Stimulated activated CD4-positive, alpha-beta T cell treated with anti-CD3 and anti-CD28 coated beads, Interleukin-2, amount 100 ng/mL, for 4 hours (primary cell): ENCODE results near the gene SLC25A25.
"Not testable (repeated sequence)": the region's sequence is repeated elsewhere in the genome, so short reads cannot be mapped to it uniquely, and the experiment has no call there.

Source experiments
- DNase-seq: peaks from one replicate; pipeline ENCODE4 v3.0.0-alpha.2; 2020; ENCODE audit warnings: low read depth

SLC25A25 gene

DNA sequence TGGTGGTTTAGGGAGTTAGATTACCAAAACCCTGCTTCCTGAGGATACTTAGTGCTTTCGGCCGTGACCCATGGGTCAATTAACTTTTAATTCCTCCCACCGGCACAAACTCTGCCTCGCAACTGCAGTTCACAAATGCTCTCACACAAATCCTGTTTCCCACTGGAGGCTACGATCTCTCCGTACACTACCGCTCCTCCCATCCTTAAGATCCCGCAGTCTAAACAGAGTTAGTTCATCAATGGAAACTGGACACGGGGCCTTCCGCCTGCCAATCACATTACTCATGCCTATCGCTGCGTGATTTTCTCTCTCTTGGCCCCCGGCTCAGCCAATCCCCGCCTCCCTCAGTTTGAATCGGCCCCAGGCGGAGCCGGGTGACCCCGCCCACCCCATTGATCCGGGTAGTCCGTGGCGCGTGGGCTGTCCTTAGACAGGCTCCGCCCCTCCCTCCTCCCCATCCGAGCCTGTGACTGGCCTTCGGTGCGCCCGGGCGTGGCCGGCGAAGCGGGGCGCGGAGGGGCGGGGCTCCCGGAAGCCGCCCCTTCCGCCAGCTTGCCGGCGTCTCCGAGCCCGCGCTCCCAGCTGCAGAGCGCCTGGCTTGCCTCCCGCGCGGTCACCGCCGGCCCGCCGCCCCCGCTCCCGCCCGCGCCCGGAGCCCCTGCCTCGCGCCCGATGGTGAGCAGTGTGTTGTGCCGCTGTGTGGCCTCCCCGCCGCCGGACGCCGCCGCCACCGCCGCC lies at the start of gene SLC25A25:
Gene SLC25A25, plus strand, starts transcription at position 588 of the 741 bp plus-strand sequence. Its CDS starts 88 bp downstream, at position 676.
- DNase-seq = peak; percentile 100

DNA sequence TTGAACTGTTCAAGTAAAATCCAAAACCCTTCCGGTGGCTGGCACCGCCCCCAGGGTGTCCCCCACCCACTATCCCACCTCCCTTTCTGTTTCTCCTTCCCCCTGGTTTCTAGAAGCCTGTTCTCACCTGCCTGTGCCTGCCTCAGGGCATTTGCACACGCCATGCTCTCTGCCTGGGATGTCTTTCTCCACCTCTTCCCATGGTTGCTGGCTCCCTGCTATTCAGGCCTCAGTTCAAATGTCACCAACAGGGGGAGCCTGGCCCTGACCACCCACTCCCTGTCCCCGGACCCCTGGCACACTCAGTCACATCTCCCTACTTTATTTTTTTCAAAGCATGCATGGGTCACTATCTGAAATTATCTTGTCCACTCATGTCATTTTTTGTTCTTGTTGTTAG lies 47.3 kb upstream of the SLC25A25 start:
- no peak for DNase-seq

DNA sequence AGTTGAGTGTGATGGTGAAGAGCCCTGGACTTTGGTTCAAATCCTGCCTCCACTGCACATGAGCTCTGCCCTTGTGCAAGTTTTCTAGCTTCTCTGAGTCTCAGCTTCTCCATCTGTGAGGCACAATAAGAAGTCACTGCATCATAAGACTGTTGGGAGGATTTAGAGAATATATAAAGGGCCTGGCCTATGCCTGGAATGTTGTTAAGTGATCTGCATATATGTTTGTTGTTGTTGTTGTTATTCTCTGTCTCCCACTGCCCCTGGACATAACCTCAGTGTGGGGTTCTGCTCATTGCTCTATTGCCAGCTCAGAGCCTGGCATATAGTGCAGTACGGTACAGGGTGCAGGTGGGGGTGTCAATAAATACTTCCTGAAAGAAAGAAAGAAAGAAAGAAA lies 46.9 kb upstream of the SLC25A25 start:
- DNase-seq = no peak

DNA sequence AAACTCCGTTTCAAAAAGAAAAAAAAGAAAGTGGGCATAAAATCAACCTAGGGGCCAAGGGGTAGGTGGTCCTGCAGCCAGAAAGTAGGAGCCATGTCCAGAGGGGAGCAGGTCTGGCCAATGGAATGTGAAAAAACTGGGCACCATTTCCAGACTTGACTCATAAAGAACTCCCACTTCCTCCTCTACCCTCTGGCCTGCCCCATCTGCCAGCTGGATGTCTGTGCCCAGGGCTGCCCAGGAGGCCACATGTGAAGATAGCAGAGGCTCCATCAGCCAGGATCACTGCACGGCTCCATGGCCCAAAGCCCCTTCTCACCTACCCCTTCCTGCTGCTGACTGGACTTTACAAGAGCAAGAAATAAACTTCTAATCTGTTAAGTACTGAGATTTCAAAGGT lies 45.1 kb upstream of the SLC25A25 start:
- DNase-seq = no peak

DNA sequence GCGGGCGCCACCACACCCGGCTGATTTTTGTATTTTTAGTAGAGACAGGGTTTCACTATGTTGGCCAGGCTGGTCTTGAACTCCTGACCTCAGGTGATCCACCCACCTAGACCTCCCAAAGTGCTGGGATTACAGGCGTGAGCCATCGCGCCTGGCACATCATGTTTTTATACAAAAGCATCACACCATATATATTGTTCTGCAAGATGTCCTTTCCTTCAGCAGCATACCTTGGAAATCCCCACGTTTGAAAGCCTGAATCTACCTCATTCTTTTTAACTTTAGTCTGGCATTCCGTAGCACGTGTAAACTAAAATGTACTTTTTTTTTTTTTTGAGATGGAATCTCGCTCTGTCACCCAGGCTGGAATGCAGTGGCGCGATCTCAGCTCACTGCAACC lies 44.4 kb upstream of the SLC25A25 start:
- not testable (repeated sequence) for DNase-seq

DNA sequence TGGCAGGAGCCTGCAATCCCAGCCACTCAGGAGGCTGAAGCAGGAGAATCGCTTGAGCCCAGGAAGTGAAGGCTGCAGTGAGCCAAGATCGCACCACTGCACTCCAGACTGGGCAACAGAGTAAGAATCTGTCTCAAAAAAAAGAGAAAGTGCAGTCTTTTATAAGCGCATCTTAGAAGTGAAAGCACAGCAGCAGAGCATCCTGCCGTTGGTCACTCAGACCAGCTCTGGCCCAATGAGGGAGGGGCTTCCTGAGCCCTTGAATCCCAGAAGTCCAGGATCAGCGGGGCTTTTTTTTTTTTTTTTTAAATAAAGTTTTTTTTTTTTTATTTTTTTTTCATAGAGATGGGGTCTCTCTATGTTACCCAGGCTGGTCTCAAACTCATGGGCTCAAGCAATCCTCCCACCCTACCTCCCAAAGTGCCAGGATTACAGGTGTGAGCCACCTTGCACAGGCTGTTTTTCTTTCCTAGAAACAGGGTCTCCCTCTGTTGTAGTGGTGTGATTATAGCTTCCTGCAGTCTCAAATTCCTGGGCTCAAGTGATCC lies 43.2 kb upstream of the SLC25A25 start:
- no peak for DNase-seq

DNA sequence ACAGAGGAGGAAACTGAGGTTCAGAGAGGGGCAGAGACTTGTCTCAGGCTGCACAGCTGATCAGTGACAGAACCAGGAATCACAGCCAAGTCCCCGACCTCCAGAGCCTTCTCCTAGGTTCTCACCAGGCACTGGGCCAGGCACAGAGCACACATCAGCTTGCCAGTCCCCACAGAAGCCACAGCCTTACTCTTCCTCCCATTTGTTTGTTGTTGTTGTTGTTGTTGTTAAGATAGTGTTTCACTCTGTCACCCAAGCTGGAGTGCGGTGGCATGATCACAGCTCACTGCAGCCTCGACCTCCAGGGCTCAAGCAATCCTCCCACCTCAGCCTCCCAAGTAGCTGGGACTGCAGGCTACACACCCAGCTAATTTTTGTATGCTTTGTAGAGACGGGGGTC lies 42.3 kb upstream of the SLC25A25 start:
- no peak for DNase-seq

DNA sequence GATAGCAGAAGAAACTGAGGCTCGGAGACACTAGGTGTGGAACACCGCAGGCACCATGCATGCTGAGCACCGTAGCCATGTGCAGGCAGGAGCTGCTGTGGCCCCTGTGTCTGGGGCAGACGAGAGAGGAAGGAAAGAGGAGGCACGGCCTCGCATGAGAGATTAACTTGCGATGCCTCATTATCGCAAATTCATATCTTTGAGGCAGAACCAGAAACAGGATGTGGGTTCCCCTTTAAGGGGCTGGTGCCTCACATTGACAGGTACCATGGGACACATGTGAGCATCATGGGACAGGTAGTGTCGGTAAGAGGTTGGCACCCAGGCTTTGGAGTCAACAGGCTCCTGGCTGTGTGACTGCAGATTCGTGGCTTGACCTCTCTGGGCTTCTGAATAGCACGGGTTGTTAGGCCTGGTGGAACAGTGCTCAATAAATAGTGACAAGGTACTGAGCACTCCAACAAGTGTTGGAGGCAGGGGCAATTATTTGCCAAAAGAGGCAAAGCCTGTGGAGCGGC lies 41.7 kb upstream of the SLC25A25 start:
- peak; percentile 69 for DNase-seq

DNA sequence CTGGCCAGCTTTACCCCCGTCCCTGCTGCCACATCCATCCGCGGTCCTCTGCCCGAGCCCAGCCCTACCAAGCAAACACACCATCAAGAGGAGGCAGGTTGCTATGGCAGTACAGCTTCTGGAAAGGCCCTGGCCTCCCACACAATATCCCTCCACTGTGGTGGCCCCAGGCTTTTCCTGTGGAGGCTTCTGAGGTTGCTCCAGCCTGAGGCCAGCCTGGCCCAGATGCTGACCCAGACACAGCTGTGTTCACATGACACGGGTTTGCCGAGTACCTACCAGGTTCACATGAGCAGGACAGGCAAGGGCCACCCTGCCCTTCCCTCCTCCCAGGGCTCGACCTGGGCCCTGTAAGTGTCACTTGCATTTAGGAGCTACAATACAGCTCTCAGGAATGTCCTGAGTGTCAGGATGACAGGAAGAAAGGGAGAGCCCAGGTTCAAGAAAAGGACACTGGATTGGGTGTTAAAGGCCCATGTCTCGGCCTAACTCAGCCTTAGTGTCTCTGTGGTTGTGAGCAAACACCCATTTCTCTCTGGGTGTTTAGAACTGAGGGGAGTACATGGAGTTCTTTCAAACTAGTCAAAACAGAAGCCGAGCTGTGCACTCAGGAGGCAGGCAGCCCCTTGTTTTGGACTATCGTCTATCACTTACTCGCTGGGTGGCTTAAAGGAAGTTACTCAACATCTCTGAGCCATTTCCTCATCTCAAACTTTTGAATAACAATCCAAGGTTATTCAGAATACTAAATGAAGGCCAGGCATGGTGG lies 41.1 kb upstream of the SLC25A25 start:
- DNase-seq = no peak

DNA sequence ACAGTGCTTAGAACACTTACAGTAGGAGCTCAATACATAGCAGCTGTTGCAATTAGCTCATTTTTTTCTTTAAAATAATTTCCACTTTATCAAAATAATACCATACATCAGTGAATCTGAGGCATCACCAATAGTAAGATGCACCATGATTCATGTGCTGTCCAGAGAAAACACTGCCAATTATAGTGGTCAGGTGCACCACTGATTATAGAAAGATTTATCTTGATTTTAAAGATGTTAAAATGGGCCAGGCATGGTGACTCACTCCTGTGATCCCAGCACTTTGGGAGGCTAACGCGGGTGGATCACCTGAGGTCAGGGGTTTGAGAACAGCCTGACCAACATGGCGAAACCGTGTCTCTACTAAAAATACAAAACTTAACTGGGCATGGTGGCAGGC lies 40.3 kb upstream of the SLC25A25 start:
- no peak for DNase-seq

DNA sequence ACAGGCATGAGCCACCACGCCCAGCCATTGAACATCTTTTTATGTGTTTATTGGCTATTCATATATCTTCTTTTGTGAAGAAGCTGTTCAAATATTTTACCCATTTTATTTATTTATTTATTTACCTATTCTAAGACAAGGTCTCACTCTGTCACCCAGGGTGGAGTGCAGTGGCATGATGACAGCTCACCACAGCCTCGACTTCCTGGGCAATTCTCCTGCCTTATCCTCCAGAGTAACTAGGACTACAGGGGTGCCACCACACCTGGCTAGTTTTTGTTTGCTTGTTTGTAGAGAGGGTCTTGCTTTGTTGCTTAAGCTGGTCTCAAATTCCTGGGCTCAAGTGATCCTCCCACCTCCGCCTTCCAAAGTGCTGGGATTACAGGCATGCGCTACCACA lies 34.4 kb upstream of the SLC25A25 start:
- no peak for DNase-seq

DNA sequence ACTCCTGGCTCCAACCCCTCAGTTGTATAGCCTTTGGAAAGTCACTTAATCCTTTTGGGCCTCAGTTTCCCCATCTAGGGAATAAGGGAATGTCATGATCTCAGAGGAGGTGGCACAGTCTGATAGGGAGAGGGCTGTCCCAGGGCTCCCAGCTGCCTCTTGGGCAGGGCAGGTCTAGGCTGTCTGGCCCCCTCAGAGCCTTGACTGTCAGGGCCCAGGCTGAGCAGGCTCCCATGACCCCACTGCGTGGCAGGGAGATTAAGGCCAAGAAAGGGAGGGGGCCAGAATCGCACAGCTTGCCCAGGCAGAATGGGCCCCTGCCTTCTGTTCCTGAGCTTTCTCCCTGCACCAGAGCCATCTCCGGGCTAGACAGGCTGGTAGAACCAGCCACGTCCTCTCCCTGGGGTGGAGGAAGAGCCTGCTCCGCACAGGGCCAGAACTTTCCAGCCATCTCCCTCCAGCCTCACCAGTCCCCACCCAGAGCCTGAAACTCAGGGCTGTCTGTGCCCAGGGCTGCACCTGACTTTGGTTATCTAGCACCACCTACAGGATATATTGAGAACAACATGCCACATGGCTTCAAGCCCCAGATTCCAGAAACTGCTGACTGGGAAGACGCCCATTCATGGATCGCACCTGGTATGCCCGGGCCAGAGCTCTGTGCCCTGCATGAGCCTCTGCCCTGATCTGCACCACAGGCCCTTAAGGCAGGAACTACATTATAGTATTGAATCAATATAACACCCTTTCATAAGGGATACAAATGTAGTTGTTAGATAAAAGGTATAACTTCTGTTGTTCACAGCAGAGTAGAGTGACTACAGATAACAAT lies 33.0 kb upstream of the SLC25A25 start:
- DNase-seq = peak; percentile 56

DNA sequence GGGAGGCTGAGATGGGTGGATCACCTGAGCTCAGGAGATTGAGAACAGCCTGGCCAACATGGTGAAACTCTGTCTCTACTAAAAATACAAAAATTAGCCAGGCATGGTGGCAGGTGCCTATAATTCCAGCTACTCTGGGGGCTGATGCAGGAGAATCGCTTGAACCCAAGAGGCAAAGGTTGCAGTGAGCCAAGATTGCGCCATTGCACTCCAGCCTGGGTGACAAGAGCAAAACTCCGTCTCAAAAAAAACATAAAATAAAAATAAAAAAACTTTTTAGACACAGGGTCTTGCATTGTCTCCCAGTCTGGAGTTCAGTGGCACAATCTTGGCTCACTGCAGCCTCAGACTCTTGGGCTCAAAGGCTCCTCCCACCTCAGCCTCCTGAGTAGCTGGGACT lies 31.5 kb upstream of the SLC25A25 start:
- DNase-seq = not testable (repeated sequence)

DNA sequence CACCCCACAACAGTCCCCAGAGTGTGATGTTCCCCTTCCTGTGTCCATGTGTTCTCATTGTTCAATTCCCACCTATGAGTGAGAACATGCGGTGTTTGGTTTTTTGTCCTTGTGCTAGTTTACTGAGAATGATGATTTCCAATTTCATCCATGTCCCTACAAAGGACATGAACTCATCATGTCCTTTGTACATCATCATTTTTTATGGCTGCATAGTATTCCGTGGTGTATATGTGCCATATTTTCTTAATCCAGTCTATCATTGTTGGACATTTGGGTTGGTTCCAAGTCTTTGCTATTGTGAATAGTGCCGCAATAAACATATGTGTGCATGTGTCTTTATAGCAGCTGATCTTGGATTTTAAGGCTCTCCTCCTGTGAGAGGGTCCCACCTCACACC lies 27.2 kb upstream of the SLC25A25 start:
- DNase-seq = not testable (repeated sequence)

DNA sequence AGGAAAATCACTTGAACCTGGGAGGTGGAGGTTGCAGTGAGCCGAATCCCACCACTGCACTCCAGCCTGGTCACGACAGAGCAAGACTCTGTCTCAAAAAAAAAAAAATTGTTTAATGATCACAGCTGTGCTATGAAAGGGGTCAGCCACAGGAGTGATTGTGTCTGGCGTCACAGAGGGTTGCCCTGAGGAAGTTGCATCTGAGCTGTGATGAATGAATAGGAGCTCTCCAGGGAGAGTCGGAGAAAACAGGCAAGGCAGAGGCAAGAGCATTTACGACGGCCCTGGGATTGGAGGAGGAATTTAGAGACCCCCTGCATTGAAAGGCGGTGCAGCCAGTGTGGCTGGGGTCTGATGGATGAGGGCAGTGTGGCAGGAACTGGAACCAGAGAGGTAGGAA lies 26.0 kb upstream of the SLC25A25 start:
- DNase-seq = no peak

DNA sequence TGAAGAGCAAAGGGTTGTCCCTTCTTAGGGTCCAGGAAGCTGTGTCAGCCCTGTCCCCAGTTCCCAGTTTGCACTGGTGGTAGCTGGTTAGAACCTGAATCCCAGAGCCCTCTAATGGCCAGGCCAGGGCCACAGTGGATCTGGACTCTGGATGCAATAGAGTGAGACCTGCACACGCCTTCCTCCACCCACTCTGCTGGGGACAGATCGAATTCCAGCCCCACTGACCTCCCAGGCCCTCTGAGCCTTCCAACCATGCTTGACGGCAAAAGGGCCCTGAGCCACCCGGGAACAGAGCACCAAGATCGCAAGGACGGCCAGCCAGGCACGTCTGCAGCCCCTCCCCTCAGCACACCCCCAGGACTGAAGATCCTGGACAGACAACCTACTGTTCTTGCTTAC lies 24.6 kb upstream of the SLC25A25 start:
- DNase-seq = no peak

DNA sequence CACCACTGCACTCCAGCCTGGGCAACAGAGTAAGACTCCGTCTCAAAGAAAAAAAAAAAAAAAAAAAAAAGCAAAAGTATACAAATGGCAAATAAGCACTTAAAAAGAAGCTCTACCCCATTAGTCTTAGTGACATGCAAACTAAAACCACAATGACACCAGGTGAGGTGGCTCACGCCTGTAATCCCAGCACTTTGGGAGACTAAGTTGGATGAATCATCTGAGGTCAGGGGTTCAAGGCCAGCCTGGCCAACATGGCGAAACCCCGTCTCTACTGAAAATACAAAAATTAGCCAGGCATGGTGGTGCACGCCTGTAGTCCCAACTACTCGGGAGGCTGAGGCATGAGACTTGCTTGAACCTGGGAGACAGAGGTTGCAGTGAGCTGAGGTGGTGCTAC lies 22.6 kb upstream of the SLC25A25 start:
- not testable (repeated sequence) for DNase-seq

DNA sequence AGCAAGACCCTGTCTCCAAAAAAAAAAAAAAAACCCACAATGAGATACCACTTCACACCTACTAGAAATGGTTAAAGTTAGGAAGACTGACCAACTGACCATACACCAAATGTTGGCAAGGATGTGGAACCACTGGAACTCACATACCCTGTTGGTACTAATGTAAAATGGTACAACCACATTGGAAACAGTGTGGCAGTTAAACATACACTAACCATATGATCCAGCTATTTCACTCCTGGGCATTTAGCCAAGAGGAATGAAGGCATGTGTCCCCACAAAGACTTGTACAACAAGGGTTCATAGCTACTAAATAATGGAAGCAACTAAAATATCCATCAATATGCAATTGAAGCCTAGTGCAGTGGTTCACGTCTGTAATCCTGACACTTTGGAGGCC lies 22.2 kb upstream of the SLC25A25 start:
- no peak for DNase-seq

DNA sequence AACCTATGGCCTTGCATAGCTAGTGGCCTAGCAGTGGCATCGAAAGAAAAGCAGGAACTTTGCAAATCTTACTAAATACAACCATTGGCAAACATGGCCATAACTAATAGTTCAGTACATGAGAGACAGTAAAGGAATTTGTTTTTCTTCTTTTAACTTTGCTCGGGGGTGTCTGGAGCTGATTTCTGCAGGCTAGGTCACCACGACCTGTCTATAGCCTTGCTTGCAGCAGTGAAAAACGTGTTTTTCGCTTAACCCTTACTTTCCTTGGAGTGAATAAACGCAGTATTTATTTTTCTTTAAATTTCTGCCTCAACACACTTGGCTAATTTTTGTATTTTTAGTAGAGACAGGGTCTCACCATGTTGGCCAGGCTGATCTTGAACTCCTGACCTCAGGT lies 20.8 kb upstream of the SLC25A25 start:
- DNase-seq = no peak

DNA sequence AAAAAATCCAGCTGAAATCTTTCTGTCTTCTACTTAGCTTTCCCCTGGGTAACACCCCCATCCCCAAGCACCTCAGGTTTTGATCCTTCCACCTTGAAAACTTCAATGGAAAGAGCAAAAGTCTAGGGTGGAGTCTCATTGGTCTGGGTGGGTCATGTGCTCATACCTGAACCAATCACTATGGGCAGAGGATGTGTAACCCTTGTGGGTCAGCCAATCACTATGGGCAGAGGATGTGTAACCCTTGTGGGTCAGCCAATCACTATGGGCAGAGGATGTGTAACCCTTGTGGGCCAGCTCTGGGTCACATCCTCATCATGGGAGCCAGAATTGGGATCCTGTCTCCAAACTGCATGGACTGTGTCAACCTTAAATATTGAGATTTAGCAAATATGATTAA lies 19.4 kb upstream of the SLC25A25 start:
- no peak for DNase-seq

DNA sequence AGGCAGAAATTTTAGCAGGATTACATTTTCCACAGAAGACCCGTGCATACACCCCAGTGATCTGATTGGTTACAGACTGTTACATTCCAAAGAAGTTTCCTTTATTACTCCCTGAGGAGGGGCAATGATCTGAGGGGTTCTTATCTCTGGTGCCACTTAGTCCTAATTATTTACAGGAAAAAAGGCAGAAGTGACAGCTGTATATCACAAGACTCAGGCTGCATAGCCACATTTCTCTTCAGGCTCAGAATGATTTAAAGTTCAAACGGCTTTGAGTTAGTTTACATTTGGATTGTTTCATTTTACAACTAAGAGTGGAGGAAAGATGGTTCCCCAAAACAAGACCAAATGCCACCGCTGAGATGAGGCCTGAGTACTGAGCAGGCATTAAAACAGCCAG lies 18.2 kb upstream of the SLC25A25 start:
- DNase-seq = no peak
